HepG2 (cell line): ENCODE measurements around the gene C6orf136. TPM values are rescaled to one million over a fixed set of nuclear protein-coding genes. Genes with fewer than 3 reads are reported as not detected.

Source experiments
- GATAD2A ChIP-seq: IDR thresholded peaks from 2 replicates; pipeline ENCODE4 v1.6.1; 2016
- HOXA3 ChIP-seq: sonication (generic); formaldehyde crosslinking; IDR thresholded peaks from 2 replicates; pipeline ENCODE4 v1.5.0; 2020; ENCODE audit warnings: missing genetic modification reagents
- PHF20 ChIP-seq: sonication (generic); formaldehyde crosslinking; IDR thresholded peaks from 2 replicates; pipeline ENCODE4 v1.5.0; 2020; ENCODE audit warnings: mild to moderate bottlenecking, missing genetic modification reagents
- SIN3A ChIP-seq: IDR thresholded peaks from 2 replicates; pipeline ENCODE4 v1.6.1; 2011; ENCODE audit warnings: low read depth, mild to moderate bottlenecking, control low read depth, low read length, borderline replicate concordance
- SP4 ChIP-seq: sonication (generic); formaldehyde crosslinking; IDR thresholded peaks from 2 replicates; pipeline ENCODE4 v1.8.1; 2023; ENCODE audit warnings: mild to moderate bottlenecking, missing genetic modification reagents
- THAP11 ChIP-seq: IDR thresholded peaks from 2 replicates; pipeline ENCODE4 v1.6.1; 2016; ENCODE audit warnings: missing biosample characterization, missing genetic modification reagents
- ZFAT ChIP-seq: sonication (generic); formaldehyde crosslinking; conservative IDR thresholded peaks from 2 replicates; pipeline ENCODE4 v1.8.1; 2023; ENCODE audit warnings: missing genetic modification reagents, inconsistent platforms
- ZNF335 ChIP-seq: sonication (generic); formaldehyde crosslinking; IDR thresholded peaks from 2 replicates; pipeline ENCODE4 v1.4.0; 2020; ENCODE audit warnings: missing genetic modification reagents
- ZNF446 ChIP-seq: sonication (generic); formaldehyde crosslinking; IDR thresholded peaks from 2 replicates; pipeline ENCODE4 v1.5.0; 2020; ENCODE audit warnings: mild to moderate bottlenecking, missing genetic modification reagents
- ZNF644 ChIP-seq: IDR thresholded peaks from 2 replicates; pipeline ENCODE4 v1.6.1; 2016; ENCODE audit warnings: low read depth
- ZNF672 ChIP-seq: sonication (generic); formaldehyde crosslinking; IDR thresholded peaks from 2 replicates; pipeline ENCODE4 v1.8.1; 2022; ENCODE audit warnings: missing genetic modification reagents
- ZNF775 ChIP-seq: sonication (generic); formaldehyde crosslinking; IDR thresholded peaks from 2 replicates; pipeline ENCODE4 v1.4.0; 2020; ENCODE audit warnings: missing genetic modification reagents, mild to moderate bottlenecking, moderate library complexity, borderline replicate concordance
- ZNF83 ChIP-seq: sonication (generic); formaldehyde crosslinking; IDR thresholded peaks from 2 replicates; pipeline ENCODE4 v1.4.0; 2020; ENCODE audit warnings: missing genetic modification reagents, mild to moderate bottlenecking, borderline replicate concordance
- ZSCAN25 ChIP-seq: sonication (generic); formaldehyde crosslinking; IDR thresholded peaks from 2 replicates; pipeline ENCODE4 v1.8.0; 2022; ENCODE audit warnings: mild to moderate bottlenecking, missing genetic modification reagents
- polyA plus RNA-seq, 8 experiments: library from polyadenylated mRNA; depleted of rRNA in 3 of 8; stranded (reverse) in 7 of 8; unstranded in 1 of 8; fragments of >200 nt; fragmentation: Illumina TruSeq in 4 of 8; extraction: Trizol in 4 of 8; gene quantifications; 2 replicates each; pipeline versions ENCODE4 v1.2.1 to v1.2.3, GENCODE V29; 2011 to 2016; ENCODE audit warnings: low read depth in 4 of 8, missing spikeins in 1 of 8, mixed read lengths in 1 of 8; ENCODE audit not compliant: insufficient read depth in 1 of 8
- total RNA-seq, 5 experiments: library from RNA; depleted of rRNA; stranded (reverse); fragments of >200 nt; fragmentation: Illumina TruSeq; extraction: Trizol; gene quantifications; 2 replicates each; pipeline ENCODE4 v1.2.3, GENCODE V29; 2016; ENCODE audit warnings: low read depth in 1 of 5
- TF ChIP-seq, protein P1 (sequence below): IDR thresholded peaks from 2 replicates; pipeline ENCODE4 v1.6.1; 2012; ENCODE audit warnings: low read depth, low read length, improper control_type of control experiment
- TF ChIP-seq, protein P2 (sequence below): sonication (generic); formaldehyde crosslinking; IDR thresholded peaks from 2 replicates; pipeline ENCODE4 v1.4.0; 2020; ENCODE audit warnings: missing genetic modification reagents
- TF ChIP-seq, protein P3 (sequence below): sonication (generic); formaldehyde crosslinking; IDR thresholded peaks from 2 replicates; pipeline ENCODE4 v1.4.0; 2020; ENCODE audit warnings: missing genetic modification reagents, mild to moderate bottlenecking, borderline replicate concordance
- TF ChIP-seq, protein P4 (sequence below): sonication (generic); formaldehyde crosslinking; IDR thresholded peaks from 2 replicates; pipeline ENCODE4 v1.5.0; 2020; ENCODE audit warnings: missing genetic modification reagents
- TF ChIP-seq, protein P5 (sequence below): sonication (generic); formaldehyde crosslinking; IDR thresholded peaks from 2 replicates; pipeline ENCODE4 v1.4.0; 2020; ENCODE audit warnings: missing genetic modification reagents
- TF ChIP-seq, protein P6 (sequence below): sonication (generic); formaldehyde crosslinking; IDR thresholded peaks from 2 replicates; pipeline ENCODE4 v1.4.0; 2020; ENCODE audit warnings: missing genetic modification reagents, mild to moderate bottlenecking, borderline replicate concordance
- TF ChIP-seq, protein P7 (sequence below): sonication (generic); formaldehyde crosslinking; IDR thresholded peaks from 2 replicates; pipeline ENCODE4 v1.4.0; 2020; ENCODE audit warnings: mild to moderate bottlenecking, low read depth, missing genetic modification reagents

C6orf136 gene
- total and polyA plus RNA-seq, 2 of the 13 experiments (the other 11 are each of a cell fraction or from before 2014, with no cell fraction given) = 12.0 to 26.2 TPM

DNA sequence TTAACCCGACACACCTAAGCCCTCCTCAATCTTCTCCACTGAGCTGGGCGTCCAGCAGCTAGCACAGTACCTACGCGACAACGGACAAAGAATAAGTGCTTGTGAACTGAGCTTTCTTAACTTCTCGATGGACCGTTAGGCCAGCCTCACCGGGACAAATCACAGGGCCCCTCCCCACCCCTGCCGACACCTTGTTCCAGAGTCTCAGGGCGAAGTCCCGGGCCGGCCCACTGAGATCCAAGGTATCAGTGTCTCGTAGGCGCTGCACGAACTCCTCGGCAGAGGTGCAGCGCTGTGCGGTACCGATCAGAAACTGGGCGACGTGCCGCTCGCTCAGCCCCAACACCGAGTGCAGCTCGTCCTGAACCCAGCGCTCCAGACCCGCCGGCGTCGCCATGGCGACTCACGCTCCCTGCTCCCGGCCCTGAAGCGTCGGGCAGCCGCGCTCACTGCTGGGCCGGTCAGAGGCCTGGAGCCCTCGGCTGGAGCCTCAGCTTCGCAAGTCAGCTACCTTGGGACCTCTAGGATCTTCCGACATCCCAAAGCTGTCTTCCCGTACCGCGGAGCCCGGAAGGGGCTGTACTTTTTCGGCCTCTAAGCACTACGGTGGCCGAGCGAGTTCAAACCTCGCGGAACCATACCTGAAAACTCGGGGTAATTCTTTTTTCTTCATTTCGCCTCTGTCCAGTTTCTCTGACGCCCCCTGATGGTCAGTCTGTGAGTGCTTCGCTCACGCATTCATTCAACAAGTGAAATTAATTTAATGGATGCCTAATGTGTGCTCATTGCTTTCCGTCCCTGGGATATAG lies 25.7 kb downstream of the C6orf136 start, which contains the start of gene DHX16 (continued):
- TF ChIP-seq ZNF644 (CRISPR knock-in tag) (no peak), GATAD2A (peak; percentile 73), SIN3A (peak; percentile 98), ZNF672 (CRISPR knock-in tag) (no peak), SP4 (CRISPR knock-in tag) (peak; percentile 66), PHF20 (peak; percentile 92), THAP11 (CRISPR knock-in tag) (peak; percentile 93), HOXA3 (CRISPR knock-in tag) (peak; percentile 75), ZNF775 (no peak), ZFAT (CRISPR knock-in tag) (no peak), ZSCAN25 (CRISPR knock-in tag) (peak; percentile 85), ZNF335 (CRISPR knock-in tag) (no peak; the same call in 1 of the 2 replicates), ZNF83 (CRISPR knock-in tag) (no peak), ZNF446 (CRISPR knock-in tag) (no peak)
- TF ChIP-seq, protein P1, sequence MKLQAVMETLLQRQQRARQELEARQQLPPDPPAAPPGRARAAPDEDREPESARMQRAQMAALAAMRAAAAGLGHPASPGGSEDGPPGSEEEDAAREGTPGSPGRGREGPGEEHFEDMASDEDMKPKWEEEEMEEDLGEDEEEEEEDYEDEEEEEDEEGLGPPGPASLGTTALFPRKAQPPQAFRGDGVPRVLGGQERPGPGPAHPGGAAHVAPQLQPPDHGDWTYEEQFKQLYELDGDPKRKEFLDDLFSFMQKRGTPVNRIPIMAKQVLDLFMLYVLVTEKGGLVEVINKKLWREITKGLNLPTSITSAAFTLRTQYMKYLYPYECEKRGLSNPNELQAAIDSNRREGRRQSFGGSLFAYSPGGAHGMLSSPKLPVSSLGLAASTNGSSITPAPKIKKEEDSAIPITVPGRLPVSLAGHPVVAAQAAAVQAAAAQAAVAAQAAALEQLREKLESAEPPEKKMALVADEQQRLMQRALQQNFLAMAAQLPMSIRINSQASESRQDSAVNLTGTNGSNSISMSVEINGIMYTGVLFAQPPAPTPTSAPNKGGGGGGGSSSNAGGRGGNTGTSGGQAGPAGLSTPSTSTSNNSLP = peak; percentile 97
- TF ChIP-seq, protein P2, sequence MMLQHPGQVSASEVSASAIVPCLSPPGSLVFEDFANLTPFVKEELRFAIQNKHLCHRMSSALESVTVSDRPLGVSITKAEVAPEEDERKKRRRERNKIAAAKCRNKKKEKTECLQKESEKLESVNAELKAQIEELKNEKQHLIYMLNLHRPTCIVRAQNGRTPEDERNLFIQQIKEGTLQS (CRISPR knock-in tag) = no peak
- TF ChIP-seq, protein P3, sequence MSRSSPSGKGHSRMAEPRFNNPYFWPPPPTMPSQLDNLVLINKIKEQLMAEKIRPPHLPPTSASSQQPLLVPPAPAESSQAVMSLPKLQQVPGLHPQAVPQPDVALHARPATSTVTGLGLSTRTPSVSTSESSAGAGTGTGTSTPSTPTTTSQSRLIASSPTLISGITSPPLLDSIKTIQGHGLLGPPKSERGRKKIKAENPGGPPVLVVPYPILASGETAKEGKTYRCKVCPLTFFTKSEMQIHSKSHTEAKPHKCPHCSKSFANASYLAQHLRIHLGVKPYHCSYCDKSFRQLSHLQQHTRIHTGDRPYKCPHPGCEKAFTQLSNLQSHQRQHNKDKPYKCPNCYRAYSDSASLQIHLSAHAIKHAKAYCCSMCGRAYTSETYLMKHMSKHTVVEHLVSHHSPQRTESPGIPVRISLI = peak; percentile 92; the same call in 1 of the 2 replicates
- TF ChIP-seq, protein P4, sequence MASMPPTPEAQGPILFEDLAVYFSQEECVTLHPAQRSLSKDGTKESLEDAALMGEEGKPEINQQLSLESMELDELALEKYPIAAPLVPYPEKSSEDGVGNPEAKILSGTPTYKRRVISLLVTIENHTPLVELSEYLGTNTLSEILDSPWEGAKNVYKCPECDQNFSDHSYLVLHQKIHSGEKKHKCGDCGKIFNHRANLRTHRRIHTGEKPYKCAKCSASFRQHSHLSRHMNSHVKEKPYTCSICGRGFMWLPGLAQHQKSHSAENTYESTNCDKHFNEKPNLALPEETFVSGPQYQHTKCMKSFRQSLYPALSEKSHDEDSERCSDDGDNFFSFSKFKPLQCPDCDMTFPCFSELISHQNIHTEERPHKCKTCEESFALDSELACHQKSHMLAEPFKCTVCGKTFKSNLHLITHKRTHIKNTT (CRISPR knock-in tag) = no peak
- TF ChIP-seq, protein P5, sequence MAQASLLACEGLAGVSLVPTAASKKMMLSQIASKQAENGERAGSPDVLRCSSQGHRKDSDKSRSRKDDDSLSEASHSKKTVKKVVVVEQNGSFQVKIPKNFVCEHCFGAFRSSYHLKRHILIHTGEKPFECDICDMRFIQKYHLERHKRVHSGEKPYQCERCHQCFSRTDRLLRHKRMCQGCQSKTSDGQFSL = no peak
- TF ChIP-seq, protein P6, sequence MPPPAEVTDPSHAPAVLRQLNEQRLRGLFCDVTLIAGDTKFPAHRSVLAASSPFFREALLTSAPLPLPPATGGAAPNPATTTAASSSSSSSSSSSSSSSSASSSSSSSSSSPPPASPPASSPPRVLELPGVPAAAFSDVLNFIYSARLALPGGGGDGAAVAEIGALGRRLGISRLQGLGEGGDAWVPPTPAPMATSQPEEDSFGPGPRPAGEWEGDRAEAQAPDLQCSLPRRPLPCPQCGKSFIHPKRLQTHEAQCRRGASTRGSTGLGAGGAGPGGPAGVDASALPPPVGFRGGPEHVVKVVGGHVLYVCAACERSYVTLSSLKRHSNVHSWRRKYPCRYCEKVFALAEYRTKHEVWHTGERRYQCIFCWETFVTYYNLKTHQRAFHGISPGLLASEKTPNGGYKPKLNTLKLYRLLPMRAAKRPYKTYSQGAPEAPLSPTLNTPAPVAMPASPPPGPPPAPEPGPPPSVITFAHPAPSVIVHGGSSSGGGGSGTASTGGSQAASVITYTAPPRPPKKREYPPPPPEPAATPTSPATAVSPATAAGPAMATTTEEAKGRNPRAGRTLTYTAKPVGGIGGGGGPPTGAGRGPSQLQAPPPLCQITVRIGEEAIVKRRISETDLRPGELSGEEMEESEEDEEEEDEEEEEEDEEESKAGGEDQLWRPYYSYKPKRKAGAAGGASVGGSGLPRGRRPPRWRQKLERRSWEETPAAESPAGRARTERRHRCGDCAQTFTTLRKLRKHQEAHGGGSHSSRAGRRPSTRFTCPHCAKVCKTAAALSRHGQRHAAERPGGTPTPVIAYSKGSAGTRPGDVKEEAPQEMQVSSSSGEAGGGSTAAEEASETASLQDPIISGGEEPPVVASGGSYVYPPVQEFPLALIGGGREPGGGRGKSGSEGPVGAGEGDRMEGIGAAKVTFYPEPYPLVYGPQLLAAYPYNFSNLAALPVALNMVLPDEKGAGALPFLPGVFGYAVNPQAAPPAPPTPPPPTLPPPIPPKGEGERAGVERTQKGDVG (CRISPR knock-in tag) = no peak
- TF ChIP-seq, protein P7, sequence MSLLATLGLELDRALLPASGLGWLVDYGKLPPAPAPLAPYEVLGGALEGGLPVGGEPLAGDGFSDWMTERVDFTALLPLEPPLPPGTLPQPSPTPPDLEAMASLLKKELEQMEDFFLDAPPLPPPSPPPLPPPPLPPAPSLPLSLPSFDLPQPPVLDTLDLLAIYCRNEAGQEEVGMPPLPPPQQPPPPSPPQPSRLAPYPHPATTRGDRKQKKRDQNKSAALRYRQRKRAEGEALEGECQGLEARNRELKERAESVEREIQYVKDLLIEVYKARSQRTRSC (CRISPR knock-in tag) = no peak
